ENCODE data around the gene SPACA4. TPM values are rescaled to one million over a fixed set of nuclear protein-coding genes. Genes with fewer than 3 reads are reported as not detected.
"Not testable (repeated sequence)": the region's sequence is repeated elsewhere in the genome, so short reads cannot be mapped to it uniquely, and the experiment has no call there.

SPACA4 gene
- total RNA-seq, 1 donor from 2014 or later: not detected

DNA sequence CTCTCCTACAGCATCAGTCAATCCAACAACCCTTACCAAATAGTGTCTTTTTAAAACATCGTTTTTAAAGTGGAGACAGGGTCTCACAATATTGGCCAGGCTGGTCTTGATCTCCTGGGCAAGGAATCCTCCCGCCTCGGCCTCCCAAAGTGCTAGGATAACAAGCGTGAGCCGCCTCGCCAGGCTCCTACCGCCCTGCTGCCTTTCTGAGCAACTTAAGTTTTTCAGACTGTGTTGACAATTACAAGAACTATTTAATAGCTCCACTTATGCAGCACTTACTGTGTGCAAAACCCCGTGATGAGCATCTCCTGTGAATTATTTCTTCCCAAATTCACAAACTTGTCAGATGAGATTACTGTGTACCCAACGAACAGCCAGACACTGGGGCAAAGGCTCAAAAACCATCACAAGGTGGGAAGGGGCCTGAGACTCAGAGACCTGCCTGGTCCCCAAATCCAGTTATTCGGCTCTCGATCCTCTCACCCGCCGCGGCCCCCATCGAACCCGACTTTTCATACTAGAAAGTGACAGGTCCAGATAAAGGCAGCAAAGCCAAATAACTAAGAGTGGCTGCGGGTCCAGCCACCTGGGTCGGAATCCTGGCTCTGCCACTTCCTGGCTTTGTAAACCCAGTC, 11.9 kb downstream of the SPACA4 start:
- peak in 1 of 2 donors; percentile 35 for DNase-seq (ENCODE audit: low read depth in 2 of 2)

DNA sequence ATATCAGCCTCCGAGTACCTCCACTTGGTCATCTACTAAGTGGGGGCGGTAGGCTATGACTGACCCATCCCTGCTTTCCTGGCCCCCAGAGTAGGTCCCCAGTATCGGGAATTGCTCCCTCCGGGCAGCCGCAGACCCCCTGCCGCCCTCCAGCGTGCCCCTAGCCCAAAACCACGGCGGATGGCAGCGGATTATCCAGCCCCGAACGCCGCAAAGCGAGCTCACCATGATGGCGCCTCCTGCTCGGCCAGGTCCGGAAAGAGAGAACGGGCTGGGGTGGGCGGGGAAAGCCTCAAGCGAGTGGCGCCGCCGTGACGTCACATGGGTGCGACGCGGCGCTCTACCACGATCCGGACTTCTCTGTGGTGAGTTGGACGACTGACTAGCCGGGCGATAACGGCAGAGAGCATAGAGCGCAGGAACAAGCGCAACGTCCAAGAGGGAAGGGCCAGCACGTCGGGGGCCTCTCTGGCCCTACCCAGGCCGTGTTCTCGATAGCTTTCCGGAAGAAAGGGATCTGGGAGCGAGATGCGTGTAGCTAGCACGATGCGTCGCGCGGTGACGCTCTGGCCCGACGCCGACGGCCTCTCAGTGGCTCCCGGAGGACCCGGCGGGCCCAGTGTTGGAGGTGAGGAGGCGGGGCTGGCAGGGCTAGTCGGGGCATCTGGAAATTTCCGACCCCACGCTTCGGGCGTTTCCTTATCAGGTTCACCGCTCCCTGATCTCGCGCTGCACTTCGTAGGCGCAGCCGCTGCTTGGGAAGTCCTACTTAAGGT, 12.6 kb downstream of the SPACA4 start, which contains the start of the genes RPL18 and SPHK2:
RPL18 (minus strand) TSS at position 263 of the 776 bp plus-strand sequence; CDS start at position 228, 35 bp downstream.
SPHK2 (plus strand) TSS at position 591 of the 776 bp plus-strand sequence. CDS start 1,009 bp downstream, outside the sequence.
- DNase-seq (ENCODE audit: low read depth in 2 of 2): peak; percentile 100

DNA sequence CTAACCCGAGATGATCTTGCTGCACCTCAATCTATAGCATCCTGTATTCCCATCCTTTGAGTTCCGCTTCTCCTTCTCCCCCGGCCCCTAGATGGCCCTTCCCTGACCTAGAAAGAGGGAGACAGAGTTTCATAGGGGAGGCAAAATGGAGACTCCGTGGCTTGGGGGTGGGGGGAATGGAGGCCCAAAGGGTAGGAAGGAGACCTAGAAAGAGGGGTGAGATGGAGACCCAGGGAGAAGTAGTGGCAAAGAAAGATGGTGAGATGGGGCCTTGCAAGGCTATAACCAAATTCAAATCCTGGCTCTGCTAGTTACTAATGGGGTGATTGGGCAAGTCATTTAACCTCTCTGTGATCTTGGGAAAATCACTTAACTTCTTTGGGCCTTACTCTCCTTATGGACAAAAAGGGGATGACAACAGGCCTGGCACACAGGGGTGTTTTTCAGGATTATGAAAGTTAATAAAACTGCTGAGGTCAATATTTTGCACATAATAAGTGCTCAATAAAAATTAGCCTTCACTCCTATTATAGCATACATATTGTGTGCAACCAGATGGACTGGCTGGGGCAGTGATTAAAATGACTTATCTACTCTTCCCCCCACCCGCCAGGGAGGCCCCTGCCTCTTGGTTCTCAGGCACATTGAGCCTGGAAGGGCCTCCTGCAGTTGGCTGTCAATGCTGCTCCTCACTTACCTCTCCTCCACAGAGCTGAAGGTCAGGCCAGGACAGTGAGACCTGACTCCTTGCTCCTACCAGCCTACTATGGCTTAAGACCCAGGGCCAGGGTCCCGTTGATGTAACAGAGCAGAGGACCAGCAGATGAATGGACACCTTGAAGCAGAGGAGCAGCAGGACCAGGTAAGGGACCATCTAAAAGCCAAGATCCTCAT, 13.4 kb downstream of the SPACA4 start:
- no peak for DNase-seq (ENCODE audit: low read depth in 2 of 2)

DNA sequence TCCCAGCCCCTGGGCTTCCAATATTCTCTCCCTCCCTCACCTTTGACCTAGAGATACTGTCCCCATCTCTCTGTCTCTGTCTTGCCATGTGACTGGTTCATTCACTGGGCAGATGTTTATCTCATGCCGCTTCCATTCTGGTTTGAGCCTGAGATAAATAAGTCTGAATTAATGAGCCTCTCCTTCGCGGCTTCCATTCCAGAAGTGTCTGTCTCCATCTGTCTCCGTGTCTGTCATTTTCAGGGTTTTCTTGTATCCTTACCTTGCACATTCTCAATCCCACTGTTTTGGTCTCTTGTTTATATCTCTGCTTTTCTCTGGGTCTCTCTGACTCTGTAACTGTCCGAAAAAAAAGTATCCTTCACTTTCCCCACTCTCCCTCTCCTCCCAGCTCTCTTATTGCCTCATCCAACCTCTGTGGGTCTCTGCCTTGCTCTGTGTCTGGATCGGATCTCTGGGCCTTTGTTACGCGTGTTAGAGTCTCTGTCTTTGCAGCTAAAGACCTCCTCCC, 17.1 kb downstream of the SPACA4 start:
- DNase-seq (ENCODE audit: low read depth in 2 of 2): no peak

DNA sequence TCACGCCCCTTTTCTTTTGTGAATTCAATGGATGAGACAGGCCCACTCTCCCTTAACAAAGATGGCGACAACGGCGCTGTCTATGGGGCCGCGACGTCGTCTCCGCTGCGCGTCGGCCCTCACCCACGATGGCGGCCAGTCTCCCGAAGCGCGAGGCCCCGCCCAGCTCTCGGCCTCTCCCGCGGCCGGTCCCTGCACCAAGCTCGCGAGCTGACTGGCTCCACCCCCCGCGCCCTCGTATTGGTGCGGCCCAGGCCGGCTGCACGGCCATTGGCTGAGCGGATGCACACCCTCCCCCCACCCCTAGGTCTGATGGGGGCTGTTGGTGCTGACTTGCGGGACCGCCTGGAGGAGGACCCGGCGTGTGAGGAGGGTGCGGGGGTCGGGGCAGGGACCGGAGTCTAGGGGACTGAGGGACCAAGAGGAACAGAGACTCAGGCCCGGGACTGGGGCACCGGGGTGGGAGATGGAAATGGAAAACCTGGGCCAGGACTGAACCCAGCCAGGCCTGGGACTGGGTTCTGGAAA, 17.6 kb downstream of the SPACA4 start:
- DNase-seq (ENCODE audit: low read depth in 2 of 2): peak; percentile 99

DNA sequence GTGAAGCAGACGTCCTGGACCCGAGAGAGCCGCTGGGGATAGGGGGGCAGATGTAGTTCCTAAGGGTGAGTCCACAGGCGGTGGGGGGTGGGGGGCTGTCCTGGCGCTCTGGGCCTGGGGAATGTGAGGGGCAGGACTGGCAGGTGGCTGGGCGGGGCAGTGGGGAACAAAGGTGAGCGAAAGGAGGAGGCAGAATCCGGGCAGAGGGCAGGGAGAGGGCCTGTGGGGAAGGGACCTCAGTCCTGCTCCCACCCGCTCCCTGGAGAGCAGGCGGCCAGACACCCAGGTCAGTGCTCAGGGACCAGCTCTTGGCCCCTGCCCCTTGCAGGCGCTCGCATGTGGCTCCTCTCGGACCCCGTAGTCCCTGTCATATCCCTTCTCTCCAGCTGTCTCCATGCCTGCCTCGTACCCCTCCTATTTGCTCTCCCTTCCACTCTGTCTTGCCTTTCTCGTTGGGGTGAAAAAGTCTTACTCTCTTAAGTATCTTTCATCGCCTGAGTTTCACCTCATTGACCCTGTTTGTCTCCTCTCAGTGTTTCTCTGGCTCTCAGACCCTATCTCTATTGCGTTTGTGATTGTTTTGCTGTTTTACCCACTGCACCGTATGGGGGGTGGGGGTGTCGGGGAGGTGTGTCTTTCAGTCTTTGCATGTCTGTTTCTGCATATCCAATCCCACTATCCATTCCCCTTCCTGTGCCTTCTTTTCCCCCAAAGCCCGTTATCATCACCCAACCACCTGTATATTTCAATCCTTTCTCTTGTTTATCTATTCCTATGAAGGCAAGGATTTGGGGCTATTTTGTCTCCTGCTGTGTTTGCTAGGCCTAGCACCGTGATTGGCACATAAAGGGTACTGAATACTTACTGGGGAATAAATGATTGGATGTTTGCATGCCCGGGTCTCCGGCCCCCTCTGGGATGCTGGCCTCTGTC, 18.5 kb downstream of the SPACA4 start:
- DNase-seq (ENCODE audit: low read depth in 2 of 2): no peak

DNA sequence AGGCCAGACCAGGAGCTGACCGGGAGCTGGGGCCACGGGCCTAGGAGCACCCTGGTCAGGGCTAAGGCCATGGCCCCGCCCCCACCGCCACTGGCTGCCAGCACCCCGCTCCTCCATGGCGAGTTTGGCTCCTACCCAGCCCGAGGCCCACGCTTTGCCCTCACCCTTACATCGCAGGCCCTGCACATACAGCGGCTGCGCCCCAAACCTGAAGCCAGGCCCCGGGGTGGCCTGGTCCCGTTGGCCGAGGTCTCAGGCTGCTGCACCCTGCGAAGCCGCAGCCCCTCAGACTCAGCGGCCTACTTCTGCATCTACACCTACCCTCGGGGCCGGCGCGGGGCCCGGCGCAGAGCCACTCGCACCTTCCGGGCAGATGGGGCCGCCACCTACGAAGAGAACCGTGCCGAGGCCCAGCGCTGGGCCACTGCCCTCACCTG, 19.4 kb downstream of the SPACA4 start:
- no peak for DNase-seq (ENCODE audit: low read depth in 2 of 2)

DNA sequence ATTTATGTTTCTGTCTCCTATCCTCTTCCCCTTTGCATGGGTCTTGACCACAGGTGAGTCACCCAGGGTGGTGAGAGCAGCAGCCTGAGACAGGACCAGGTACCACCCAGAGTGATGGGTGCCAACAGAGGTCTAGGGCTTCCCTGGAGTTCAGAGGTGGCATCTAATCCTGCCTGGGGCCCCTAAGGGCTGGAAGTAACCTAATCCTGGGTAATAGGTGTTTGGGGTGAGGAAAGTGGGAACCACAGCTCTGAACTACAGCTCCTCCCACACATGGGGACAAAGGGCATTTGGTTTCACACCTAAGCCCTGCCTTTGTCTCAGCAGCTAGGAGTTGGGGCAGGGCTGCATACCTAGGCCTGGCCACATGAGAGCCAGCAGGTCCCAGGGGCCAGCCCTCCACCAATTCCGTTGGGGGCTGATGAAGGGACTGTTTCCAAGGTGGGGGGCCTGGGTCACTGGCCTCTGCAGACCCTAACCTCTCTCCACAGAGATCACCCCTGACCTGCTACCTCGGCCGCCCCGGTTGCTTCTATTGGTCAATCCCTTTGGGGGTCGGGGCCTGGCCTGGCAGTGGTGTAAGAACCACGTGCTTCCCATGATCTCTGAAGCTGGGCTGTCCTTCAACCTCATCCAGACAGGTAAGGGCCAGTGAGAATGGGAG, 20.8 kb downstream of the SPACA4 start:
- DNase-seq (ENCODE audit: low read depth in 2 of 2): no peak

DNA sequence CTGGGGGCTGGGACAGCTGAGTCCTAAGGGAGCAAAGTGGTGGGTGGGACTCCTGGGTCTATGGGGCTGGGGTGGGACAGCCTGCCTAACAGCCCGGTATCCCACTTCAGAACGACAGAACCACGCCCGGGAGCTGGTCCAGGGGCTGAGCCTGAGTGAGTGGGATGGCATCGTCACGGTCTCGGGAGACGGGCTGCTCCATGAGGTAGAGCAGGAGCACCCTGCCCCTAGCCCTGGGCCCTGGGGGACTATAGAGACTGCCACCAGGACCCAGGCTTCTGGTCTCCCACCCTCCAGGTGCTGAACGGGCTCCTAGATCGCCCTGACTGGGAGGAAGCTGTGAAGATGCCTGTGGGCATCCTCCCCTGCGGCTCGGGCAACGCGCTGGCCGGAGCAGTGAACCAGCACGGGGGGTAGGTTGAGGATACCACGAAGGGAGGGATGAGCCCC, 21.3 kb downstream of the SPACA4 start:
- DNase-seq (ENCODE audit: low read depth in 2 of 2): no peak

DNA sequence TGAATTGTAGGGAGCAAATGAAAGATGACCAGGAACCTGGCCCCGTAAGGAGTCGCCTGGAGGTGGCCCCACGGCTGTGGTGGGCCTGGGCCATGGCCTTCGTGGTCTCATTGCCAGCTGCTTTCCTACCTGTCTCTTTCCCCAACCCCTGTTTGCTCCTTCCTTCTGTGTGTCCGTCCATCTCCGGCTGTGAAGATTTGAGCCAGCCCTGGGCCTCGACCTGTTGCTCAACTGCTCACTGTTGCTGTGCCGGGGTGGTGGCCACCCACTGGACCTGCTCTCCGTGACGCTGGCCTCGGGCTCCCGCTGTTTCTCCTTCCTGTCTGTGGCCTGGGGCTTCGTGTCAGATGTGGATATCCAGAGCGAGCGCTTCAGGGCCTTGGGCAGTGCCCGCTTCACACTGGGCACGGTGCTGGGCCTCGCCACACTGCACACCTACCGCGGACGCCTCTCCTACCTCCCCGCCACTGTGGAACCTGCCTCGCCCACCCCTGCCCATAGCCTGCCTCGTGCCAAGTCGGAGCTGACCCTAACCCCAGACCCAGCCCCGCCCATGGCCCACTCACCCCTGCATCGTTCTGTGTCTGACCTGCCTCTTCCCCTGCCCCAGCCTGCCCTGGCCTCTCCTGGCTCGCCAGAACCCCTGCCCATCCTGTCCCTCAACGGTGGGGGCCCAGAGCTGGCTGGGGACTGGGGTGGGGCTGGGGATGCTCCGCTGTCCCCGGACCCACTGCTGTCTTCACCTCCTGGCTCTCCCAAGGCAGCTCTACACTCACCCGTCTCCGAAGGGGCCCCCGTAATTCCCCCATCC, 22.1 kb downstream of the SPACA4 start:
- DNase-seq (ENCODE audit: low read depth in 2 of 2): no peak

DNA sequence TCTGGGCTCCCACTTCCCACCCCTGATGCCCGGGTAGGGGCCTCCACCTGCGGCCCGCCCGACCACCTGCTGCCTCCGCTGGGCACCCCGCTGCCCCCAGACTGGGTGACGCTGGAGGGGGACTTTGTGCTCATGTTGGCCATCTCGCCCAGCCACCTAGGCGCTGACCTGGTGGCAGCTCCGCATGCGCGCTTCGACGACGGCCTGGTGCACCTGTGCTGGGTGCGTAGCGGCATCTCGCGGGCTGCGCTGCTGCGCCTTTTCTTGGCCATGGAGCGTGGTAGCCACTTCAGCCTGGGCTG, 22.7 kb downstream of the SPACA4 start:
- no peak for DNase-seq (ENCODE audit: low read depth in 2 of 2)

DNA sequence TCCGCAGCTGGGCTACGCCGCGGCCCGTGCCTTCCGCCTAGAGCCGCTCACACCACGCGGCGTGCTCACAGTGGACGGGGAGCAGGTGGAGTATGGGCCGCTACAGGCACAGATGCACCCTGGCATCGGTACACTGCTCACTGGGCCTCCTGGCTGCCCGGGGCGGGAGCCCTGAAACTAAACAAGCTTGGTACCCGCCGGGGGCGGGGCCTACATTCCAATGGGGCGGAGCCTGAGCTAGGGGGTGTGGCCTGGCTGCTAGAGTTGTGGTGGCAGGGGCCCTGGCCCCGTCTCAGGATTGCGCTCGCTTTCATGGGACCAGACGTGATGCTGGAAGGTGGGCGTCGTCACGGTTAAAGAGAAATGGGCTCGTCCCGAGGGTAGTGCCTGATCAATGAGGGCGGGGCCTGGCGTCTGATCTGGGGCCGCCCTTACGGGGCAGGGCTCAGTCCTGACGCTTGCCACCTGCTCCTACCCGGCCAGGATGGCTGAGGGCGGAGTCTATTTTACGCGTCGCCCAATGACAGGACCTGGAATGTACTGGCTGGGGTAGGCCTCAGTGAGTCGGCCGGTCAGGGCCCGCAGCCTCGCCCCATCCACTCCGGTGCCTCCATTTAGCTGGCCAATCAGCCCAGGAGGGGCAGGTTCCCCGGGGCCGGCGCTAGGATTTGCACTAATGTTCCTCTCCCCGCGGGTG, 23.2 kb downstream of the SPACA4 start:
- peak in 1 of 2 donors; percentile 92 for DNase-seq (ENCODE audit: low read depth in 2 of 2)

DNA sequence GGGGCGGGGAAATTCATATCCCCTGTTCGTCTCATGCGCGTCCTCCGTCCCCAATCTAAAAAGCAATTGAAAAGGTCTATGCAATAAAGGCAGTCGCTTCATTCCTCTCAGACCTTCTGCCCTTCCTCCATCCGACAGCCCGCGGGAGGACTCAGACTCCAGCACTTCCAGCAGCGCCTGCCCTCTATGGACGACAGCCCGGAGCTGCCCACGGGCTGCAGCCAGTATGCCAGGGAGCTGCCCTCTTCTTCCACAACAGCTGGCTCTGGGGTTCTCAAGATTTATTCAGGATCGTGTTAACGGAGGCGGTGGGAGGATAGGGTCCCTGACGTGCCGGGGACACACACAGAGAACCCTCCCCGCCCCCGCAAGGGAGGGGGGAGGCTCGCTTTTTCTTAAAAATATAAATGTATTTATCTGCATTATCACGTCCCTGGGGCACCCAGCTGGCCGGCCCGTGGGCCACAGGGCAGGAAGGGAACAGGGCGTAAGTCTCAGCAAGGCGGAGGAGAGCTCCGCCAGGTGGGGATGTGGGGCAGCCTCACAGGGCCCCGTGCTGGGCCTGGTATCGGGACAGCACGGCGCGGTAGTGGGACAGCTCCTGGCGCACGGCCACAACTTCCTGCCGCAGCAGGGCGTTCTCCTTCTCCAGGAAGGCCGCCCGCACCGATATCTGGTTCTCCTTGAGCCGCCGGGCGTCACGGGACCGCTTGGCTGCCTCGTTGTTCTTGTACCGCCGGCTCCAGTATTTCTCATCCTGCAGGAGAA, 23.9 kb downstream of the SPACA4 start:
- peak; percentile 57 to 75 for DNase-seq (ENCODE audit: low read depth in 2 of 2)

DNA sequence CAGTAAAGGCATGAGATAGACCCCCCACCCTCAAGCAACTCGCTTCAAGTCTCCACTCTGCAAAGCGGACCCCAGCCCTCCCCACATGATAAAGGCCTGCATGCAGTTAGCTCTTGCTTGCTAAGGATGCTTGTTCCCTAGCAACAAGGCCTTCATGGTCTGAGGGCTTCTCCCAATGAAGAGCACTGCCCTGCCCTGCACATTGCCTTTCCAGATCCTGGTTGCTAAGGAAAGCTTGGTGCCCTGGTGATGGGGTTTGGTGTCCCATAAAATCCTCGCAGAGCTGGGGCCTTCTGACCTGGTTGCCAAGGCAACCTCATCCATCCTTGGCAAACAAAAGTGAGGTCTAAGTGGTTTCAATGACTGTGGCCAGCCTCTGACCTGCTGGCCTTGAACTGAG, 24.7 kb downstream of the SPACA4 start:
- DNase-seq (ENCODE audit: low read depth in 2 of 2): no peak

DNA sequence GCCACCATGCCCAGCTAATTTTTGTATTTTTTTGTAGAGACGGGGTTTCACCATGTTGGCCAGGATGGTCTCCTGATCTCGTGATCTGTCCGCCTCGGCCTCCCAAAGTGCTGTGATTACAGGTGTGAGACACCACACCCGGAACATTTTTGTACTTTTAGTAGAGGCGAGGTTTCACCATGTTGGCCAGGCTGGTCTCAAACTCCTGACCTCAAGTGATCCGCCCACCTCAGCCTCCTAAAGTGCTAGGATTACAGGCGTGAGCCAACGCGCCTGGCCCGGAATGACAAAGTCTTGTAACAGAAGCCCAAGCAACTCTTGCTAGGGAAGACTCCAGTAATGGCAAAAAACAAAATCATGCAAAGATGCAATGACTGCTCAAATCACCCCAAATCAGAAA, 25.7 kb downstream of the SPACA4 start:
- not testable (repeated sequence) for DNase-seq (ENCODE audit: low read depth in 2 of 2)

DNA sequence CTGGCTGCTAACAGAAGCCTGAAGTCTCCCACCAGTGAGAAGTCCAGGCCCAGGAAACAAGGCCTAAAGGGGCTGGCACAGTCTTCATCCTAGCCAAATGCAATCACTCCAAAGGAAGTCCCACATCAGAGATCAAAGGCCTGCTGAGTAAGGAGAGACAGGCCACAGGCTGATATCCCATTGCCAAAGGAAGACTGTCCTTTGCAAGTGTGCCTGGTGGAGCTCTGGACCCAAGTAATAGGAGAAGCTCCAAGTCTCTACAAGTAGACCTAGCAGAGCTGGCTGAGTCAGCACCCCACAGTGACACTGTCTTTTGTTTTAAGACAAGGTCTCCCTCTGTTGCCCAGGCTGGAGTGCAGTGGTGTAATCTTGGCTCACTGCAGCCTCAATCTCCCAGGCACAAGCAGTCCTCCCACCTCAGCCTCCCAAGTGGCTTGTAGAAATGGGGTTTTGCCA, 26.2 kb downstream of the SPACA4 start:
- DNase-seq (ENCODE audit: low read depth in 2 of 2): no peak
